ENCODE measurements around the gene ADAMTS7. TPM values are rescaled to one million over a fixed set of nuclear protein-coding genes. Genes with fewer than 3 reads are reported as not detected.
"Not testable (repeated sequence)": the region's sequence is repeated elsewhere in the genome, so short reads cannot be mapped to it uniquely, and the experiment has no call there.

ADAMTS7 gene
- total and polyA plus RNA-seq, 2 of the 8 experiments (the other 6 are each of a cell fraction or from before 2014, with no cell fraction given): 27.9 to 45.2 TPM

DNA sequence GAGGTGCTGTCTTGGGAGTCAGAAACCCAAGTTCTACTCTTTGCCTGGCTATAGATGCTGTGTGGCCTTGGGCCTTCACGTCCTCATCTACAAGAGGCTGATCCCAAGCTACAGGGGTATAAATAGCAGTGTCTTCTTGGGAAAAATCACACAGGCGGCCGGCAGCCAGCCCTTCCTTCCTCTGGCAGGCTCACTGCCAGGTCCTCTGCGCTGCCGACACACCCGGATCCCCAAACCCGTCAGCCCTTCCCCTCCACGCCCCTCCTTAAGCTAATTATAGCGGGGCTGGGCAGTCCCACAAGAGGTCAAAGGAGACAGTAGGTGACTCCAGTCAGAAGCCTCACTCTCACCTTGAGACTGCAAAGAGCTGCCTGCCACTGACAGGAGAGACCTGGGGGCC, 31.3 kb downstream of the ADAMTS7 start:
- H2BK120ac ChIP-seq (replicated peaks; ENCODE audit: low read depth, low read length); FAIRE-seq; H3K14ac ChIP-seq (ENCODE audit: insufficient read length); H3K9ac ChIP-seq (replicated peaks in 1 of 4; ENCODE audit: extremely low read depth in 1 of 4, low read depth in 3 of 4, low read length in 3 of 4); H2AFZ ChIP-seq (ENCODE audit: low read length); H4K5ac ChIP-seq (ENCODE audit: insufficient read length, low read depth, low read length); H2BK12ac ChIP-seq (ENCODE audit: low read depth, low read length); H3K4ac ChIP-seq (replicated peaks; ENCODE audit: insufficient read length, low read depth, low read length); H2BK5ac ChIP-seq (ENCODE audit: low read depth, low read length); H2AK5ac ChIP-seq (ENCODE audit: low read depth, low read length); H4K91ac ChIP-seq (replicated peaks; ENCODE audit: insufficient read length, low read length); H3K36me3 ChIP-seq (ENCODE audit: control insufficient read depth in 2 of 4, insufficient read depth in 4 of 4, low read length in 3 of 4); H3K4me3 ChIP-seq (ENCODE audit: extremely low read depth in 1 of 4, insufficient read depth in 2 of 4, low read depth in 3 of 4, low read length in 4 of 4); H3K18ac ChIP-seq (ENCODE audit: extremely low read depth, low read length); H3K56ac ChIP-seq (replicated peaks; ENCODE audit: insufficient read length, low read depth, low read length); H4K8ac ChIP-seq (ENCODE audit: extremely low read depth, insufficient read depth, low read length); H3K23ac ChIP-seq (ENCODE audit: insufficient read length); H2BK20ac ChIP-seq (ENCODE audit: low read length); H3K27ac ChIP-seq (ENCODE audit: low read depth, low read length); POLR2A ChIA-PET (ENCODE audit: partially characterized antibody); H3K79me1 ChIP-seq (ENCODE audit: low read depth, low read length); H3K4me2 ChIP-seq (ENCODE audit: insufficient read depth in 1 of 2, low read depth in 2 of 2, low read length in 2 of 2); H4K20me1 ChIP-seq (replicated peaks in 1 of 2; ENCODE audit: control insufficient read depth in 1 of 2, insufficient read depth in 2 of 2, low read length in 2 of 2); H3K79me2 ChIP-seq (ENCODE audit: control insufficient read depth in 1 of 2, insufficient read depth in 2 of 2, low read length in 2 of 2); H3K9me3 ChIP-seq (ENCODE audit: insufficient read depth in 2 of 2, low read depth in 1 of 2, low read length in 1 of 2); H3K23me2 ChIP-seq (ENCODE audit: low read depth, low read length); H3K4me1 ChIP-seq (replicated peaks in 1 of 4; ENCODE audit: control insufficient read depth in 3 of 4, insufficient read depth in 4 of 4, low read length in 3 of 4); H2BK15ac ChIP-seq (ENCODE audit: low read length); H3K27me3 ChIP-seq (replicated peaks in 1 of 4; ENCODE audit: control insufficient read depth in 3 of 4, extremely low read depth in 1 of 4, insufficient read depth in 3 of 4, low read length in 3 of 4); CTCF ChIA-PET (ENCODE audit: partially characterized antibody); DNase-seq (ENCODE audit: low read depth in 1 of 2, low spot score in 2 of 2): not testable (repeated sequence)
- 100% methylated on average over 1 of the region's 9 CpGs; no CpG with 5 or more reads in 1 of the 2 experiments for WGBS, 2 experiments (ENCODE audit: extremely low coverage in 1 of 2, insufficient coverage in 1 of 2, insufficient read length in 1 of 2, insufficient replicate concordance in 2 of 2, low coverage in 1 of 2, low lambda C conversion rate in 2 of 2, missing lambda C conversion rate in 1 of 2)

- H3K9me3 ChIP-seq (ENCODE audit: insufficient read depth in 2 of 2, low read depth in 1 of 2, low read length in 1 of 2); H3K27ac ChIP-seq (ENCODE audit: low read depth, low read length); FAIRE-seq; H4K20me1 ChIP-seq (replicated peaks in 1 of 2; ENCODE audit: control insufficient read depth in 1 of 2, insufficient read depth in 2 of 2, low read length in 2 of 2); H2BK120ac ChIP-seq (replicated peaks; ENCODE audit: low read depth, low read length); H3K23me2 ChIP-seq (ENCODE audit: low read depth, low read length); H3K9ac ChIP-seq (replicated peaks in 1 of 4; ENCODE audit: extremely low read depth in 1 of 4, low read depth in 3 of 4, low read length in 3 of 4); H3K4me3 ChIP-seq (ENCODE audit: extremely low read depth in 1 of 4, insufficient read depth in 2 of 4, low read depth in 3 of 4, low read length in 4 of 4); H3K79me2 ChIP-seq (ENCODE audit: control insufficient read depth in 1 of 2, insufficient read depth in 2 of 2, low read length in 2 of 2); H3K14ac ChIP-seq (ENCODE audit: insufficient read length); H3K4me1 ChIP-seq (replicated peaks in 1 of 4; ENCODE audit: control insufficient read depth in 3 of 4, insufficient read depth in 4 of 4, low read length in 3 of 4); H2BK15ac ChIP-seq (ENCODE audit: low read length); H2AK5ac ChIP-seq (ENCODE audit: low read depth, low read length); H2BK5ac ChIP-seq (ENCODE audit: low read depth, low read length); H4K8ac ChIP-seq (ENCODE audit: extremely low read depth, insufficient read depth, low read length); H3K56ac ChIP-seq (replicated peaks; ENCODE audit: insufficient read length, low read depth, low read length); H4K91ac ChIP-seq (replicated peaks; ENCODE audit: insufficient read length, low read length); H3K4ac ChIP-seq (replicated peaks; ENCODE audit: insufficient read length, low read depth, low read length); H3K36me3 ChIP-seq (ENCODE audit: control insufficient read depth in 2 of 4, insufficient read depth in 4 of 4, low read length in 3 of 4); H3K4me2 ChIP-seq (ENCODE audit: insufficient read depth in 1 of 2, low read depth in 2 of 2, low read length in 2 of 2); H2BK12ac ChIP-seq (ENCODE audit: low read depth, low read length); H2AFZ ChIP-seq (ENCODE audit: low read length); POLR2A ChIA-PET (ENCODE audit: partially characterized antibody); H4K5ac ChIP-seq (ENCODE audit: insufficient read length, low read depth, low read length); H3K18ac ChIP-seq (ENCODE audit: extremely low read depth, low read length); H3K23ac ChIP-seq (ENCODE audit: insufficient read length); H3K79me1 ChIP-seq (ENCODE audit: low read depth, low read length); H2BK20ac ChIP-seq (ENCODE audit: low read length); H3K27me3 ChIP-seq (replicated peaks in 1 of 4; ENCODE audit: control insufficient read depth in 3 of 4, extremely low read depth in 1 of 4, insufficient read depth in 3 of 4, low read length in 3 of 4); DNase-seq (ENCODE audit: low read depth in 1 of 2, low spot score in 2 of 2); CTCF ChIA-PET (ENCODE audit: partially characterized antibody): not testable (repeated sequence)
- 92% methylated on average over 11 of the region's 11 CpGs; no CpG with 5 or more reads in 1 of the 2 experiments for WGBS, 2 experiments (ENCODE audit: extremely low coverage in 1 of 2, insufficient coverage in 1 of 2, insufficient read length in 1 of 2, insufficient replicate concordance in 2 of 2, low coverage in 1 of 2, low lambda C conversion rate in 2 of 2, missing lambda C conversion rate in 1 of 2)
Measured at GRCh38 chr15:78779176-78779785, 32.0 kb downstream of the ADAMTS7 start.

All from H1 (cell line).